ENCODE results near the gene PSMD13.

Gene PSMD13

DNA sequence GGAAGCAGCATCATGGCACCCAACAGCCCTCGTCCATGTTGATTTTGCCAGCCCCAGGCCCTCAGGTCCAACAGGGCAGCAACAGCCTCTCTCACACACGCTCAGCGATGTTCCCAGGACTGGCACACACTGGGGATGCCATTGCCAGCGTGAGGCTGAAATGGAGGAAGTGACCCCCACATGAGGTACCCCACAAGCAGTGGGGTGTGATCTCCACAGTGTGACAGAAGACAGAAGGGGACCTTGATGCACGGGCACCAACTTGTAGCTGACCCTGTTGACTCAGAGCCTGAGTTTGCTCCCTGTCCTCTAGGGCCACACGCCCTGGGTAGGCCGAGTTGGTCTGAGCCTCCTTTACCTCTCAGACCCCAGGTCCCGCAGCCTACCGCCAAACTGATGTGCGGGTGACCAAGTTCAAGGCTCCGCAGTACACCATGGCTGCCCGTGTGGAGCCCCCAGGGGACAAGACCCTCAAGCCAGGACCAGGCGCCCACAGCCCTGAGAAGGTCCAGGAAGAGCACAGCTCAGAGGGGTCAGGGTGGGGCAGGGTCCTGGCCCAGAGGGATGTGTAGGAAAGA is 37.7 kb upstream of the PSMD13 start:
- H3K9ac ChIP-seq (ENCODE audit: low read length), result no peak overlapping the region
- no peak overlapping the region for H3K4me3 ChIP-seq (ENCODE audit: low read length)
- no peak overlapping the region for H2BK120ac ChIP-seq (ENCODE audit: low read depth, low read length)
- H2AK5ac ChIP-seq (ENCODE audit: low read length), result no peak overlapping the region
- no peaks in the 10 kb centered on the region for H3K36me3 ChIP-seq (ENCODE audit: control insufficient read depth, insufficient read depth, low read length)
- H3K4me2 ChIP-seq (ENCODE audit: low read length), result no peak overlapping the region
- WGBS (ENCODE audit: extremely low coverage, insufficient coverage, low lambda C conversion rate), result no CpG with 5 or more reads among the region's 13 CpGs
- H3K27me3 ChIP-seq (ENCODE audit: insufficient read depth, low read length, poor library complexity), result no peaks in the 10 kb centered on the region
- peaks cover 3% of the 10 kb centered on the region for H3K79me1 ChIP-seq (ENCODE audit: low read length)
- H4K8ac ChIP-seq (ENCODE audit: low read depth, low read length), result no peak overlapping the region
- H3K79me2 ChIP-seq (ENCODE audit: control insufficient read depth, insufficient read depth, low read length), result no peaks in the 10 kb centered on the region
- no peak overlapping the region for H2BK5ac ChIP-seq (ENCODE audit: low read length)
- no peak for DNase-seq
- H3K27ac ChIP-seq (ENCODE audit: low read depth, low read length), result no peak overlapping the region
- H3K23ac ChIP-seq (ENCODE audit: low read length), result no peak overlapping the region
- no peak overlapping the region for H3K4ac ChIP-seq (ENCODE audit: low read depth, low read length)
- no peaks in the 10 kb centered on the region for H3K4me1 ChIP-seq (ENCODE audit: control insufficient read depth, low read depth, low read length)
- H4K5ac ChIP-seq (ENCODE audit: low read length), result no peak overlapping the region
- no peak overlapping the region for H3K18ac ChIP-seq (ENCODE audit: low read length)
- H2BK15ac ChIP-seq (replicated peaks; ENCODE audit: low read depth), result no peak overlapping the region
- no peak overlapping the region for H3K56ac ChIP-seq (ENCODE audit: low read length)

DNA sequence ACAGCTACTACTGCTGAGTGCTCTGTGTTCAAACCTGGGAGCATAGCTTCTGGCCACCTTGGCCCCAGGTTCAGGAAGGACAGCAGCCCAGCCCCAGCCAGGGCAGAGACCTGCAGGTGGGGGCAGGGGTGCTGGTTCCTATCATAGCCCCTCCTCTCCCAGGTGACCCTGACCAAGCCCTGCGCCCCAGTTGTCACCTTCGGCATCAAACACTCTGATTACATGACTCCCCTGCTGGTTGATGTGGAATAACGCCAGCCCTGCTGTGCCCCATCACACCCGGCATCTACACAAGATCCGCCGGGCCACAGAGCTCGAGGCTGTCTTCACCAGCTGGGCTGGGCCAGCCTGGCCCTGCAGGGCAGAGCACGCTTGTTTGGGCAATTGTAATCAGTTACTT is 37.0 kb upstream of the PSMD13 start:
- DNase-seq, result peak; percentile 17
- Histone ChIP-seq H3K27ac (ENCODE audit: low read depth, low read length) (no peak overlapping the region), H3K4me2 (ENCODE audit: low read length) (no peak overlapping the region), H4K5ac (ENCODE audit: low read length) (no peak overlapping the region), H3K79me1 (ENCODE audit: low read length) (peaks cover 7% of the 10 kb centered on the region), H3K4me1 (ENCODE audit: control insufficient read depth, low read depth, low read length) (no peaks in the 10 kb centered on the region), H3K56ac (ENCODE audit: low read length) (no peak overlapping the region), H3K23ac (ENCODE audit: low read length) (no peak overlapping the region), H2BK120ac (ENCODE audit: low read depth, low read length) (no peak overlapping the region), H3K9ac (ENCODE audit: low read length) (no peak overlapping the region), H4K8ac (ENCODE audit: low read depth, low read length) (no peak overlapping the region), H2BK15ac (replicated peaks; ENCODE audit: low read depth) (no peak overlapping the region), H2AK5ac (ENCODE audit: low read length) (no peak overlapping the region), H3K79me2 (ENCODE audit: control insufficient read depth, insufficient read depth, low read length) (no peaks in the 10 kb centered on the region), H3K18ac (ENCODE audit: low read length) (no peak overlapping the region), H3K27me3 (ENCODE audit: insufficient read depth, low read length, poor library complexity) (no peaks in the 10 kb centered on the region), H3K4me3 (ENCODE audit: low read length) (no peak overlapping the region), H3K4ac (ENCODE audit: low read depth, low read length) (no peak overlapping the region), H3K36me3 (ENCODE audit: control insufficient read depth, insufficient read depth, low read length) (no peaks in the 10 kb centered on the region), H2BK5ac (ENCODE audit: low read length) (no peak overlapping the region)
- no CpG with 5 or more reads among the region's 8 CpGs for WGBS (ENCODE audit: extremely low coverage, insufficient coverage, low lambda C conversion rate)

DNA sequence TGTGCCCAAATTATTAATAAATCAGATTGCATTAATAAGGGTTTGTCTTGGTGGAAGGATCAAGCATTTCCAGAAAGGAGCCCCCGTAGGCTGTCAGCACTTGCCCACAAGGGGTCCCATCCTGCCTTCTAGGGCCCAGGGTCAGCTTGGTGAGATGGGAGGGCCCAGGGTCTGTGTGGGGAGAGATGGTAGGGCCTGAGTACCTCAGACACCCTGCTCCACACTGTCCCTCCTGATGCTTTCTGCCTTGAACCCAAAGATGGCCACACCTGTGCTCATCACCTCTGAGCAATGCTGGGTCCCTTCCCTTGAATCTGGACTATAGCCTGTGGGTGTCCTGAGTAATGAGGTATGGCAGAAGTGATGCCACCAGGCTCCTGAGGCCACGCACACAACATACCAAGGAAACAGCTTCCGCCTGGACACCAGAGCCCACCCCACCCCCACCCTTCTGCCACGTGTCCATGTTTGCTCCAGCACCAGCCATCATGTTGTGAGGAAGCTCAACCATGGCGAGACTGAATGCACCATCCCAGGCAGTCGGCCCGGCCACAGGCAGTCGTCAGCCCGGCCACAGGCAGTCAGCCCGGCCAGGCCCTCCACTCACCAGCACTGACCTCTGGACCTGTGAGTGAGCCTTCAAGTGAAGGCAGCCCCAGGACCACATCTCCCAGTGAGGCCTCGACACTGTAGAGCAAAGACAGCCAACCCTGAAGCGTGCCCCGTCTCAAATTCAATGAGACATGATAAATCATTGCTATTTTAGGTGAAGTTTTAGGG is 36.4 kb upstream of the PSMD13 start:
- no peak for DNase-seq

DNA sequence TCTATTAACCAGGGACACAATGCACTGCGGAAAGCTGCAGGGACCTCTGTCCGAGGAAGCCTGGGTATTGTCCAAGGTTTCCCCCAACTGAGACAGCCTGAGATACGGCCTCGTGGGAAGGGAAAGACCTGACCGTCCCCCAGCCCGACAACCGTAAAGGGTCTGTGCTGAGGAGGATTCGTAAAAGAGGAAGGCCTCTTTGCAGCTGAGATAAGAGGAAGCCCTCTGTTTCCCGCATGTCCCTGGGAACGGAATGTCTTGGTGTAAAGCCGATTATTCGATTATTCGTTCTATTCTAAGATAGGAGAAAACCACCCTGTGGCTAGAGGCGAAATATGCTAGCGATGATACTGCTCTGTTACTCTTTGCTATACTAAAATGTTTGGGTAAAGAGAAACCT is 34.8 kb upstream of the PSMD13 start:
- H3K4ac ChIP-seq (ENCODE audit: low read depth, low read length), result no peak overlapping the region
- no peak overlapping the region for H4K8ac ChIP-seq (ENCODE audit: low read depth, low read length)
- no peak overlapping the region for H3K56ac ChIP-seq (ENCODE audit: low read length)
- H2BK15ac ChIP-seq (replicated peaks; ENCODE audit: low read depth), result no peak overlapping the region
- no peaks in the 10 kb centered on the region for H3K36me3 ChIP-seq (ENCODE audit: control insufficient read depth, insufficient read depth, low read length)
- H2AK5ac ChIP-seq (ENCODE audit: low read length), result no peak overlapping the region
- no peak overlapping the region for H2BK120ac ChIP-seq (ENCODE audit: low read depth, low read length)
- H3K9ac ChIP-seq (ENCODE audit: low read length), result no peak overlapping the region
- peaks cover 25% of the 10 kb centered on the region for H3K79me1 ChIP-seq (ENCODE audit: low read length)
- WGBS (ENCODE audit: extremely low coverage, insufficient coverage, low lambda C conversion rate), result no CpG with 5 or more reads among the region's 15 CpGs
- H3K18ac ChIP-seq (ENCODE audit: low read length), result no peak overlapping the region
- H4K5ac ChIP-seq (ENCODE audit: low read length), result no peak overlapping the region
- no peaks in the 10 kb centered on the region for H3K27me3 ChIP-seq (ENCODE audit: insufficient read depth, low read length, poor library complexity)
- H3K23ac ChIP-seq (ENCODE audit: low read length), result no peak overlapping the region
- H3K4me2 ChIP-seq (ENCODE audit: low read length), result no peak overlapping the region
- no peak overlapping the region for H3K4me3 ChIP-seq (ENCODE audit: low read length)
- DNase-seq, result no peak
- H3K79me2 ChIP-seq (ENCODE audit: control insufficient read depth, insufficient read depth, low read length), result peaks cover 17% of the 10 kb centered on the region
- H3K4me1 ChIP-seq (ENCODE audit: control insufficient read depth, low read depth, low read length), result peaks cover 6% of the 10 kb centered on the region
- no peak overlapping the region for H3K27ac ChIP-seq (ENCODE audit: low read depth, low read length)
- H2BK5ac ChIP-seq (ENCODE audit: low read length), result no peak overlapping the region

More for the DNA sequence above, 36.4 kb upstream of the PSMD13 start:
- no peak overlapping the region for H3K4me3 ChIP-seq (ENCODE audit: low read length)
- H4K8ac ChIP-seq (ENCODE audit: low read depth, low read length), result no peak overlapping the region
- H2AK5ac ChIP-seq (ENCODE audit: low read length), result no peak overlapping the region
- peaks cover 11% of the 10 kb centered on the region for H3K79me1 ChIP-seq (ENCODE audit: low read length)
- H3K4me2 ChIP-seq (ENCODE audit: low read length), result no peak overlapping the region
- H2BK120ac ChIP-seq (ENCODE audit: low read depth, low read length), result no peak overlapping the region
- no peak overlapping the region for H3K9ac ChIP-seq (ENCODE audit: low read length)
- H2BK15ac ChIP-seq (replicated peaks; ENCODE audit: low read depth), result no peak overlapping the region
- no peaks in the 10 kb centered on the region for H3K4me1 ChIP-seq (ENCODE audit: control insufficient read depth, low read depth, low read length)
- H3K56ac ChIP-seq (ENCODE audit: low read length), result no peak overlapping the region
- no peak overlapping the region for H3K23ac ChIP-seq (ENCODE audit: low read length)
- H4K5ac ChIP-seq (ENCODE audit: low read length), result no peak overlapping the region
- H2BK5ac ChIP-seq (ENCODE audit: low read length), result no peak overlapping the region
- no peak overlapping the region for H3K4ac ChIP-seq (ENCODE audit: low read depth, low read length)
- H3K27me3 ChIP-seq (ENCODE audit: insufficient read depth, low read length, poor library complexity), result no peaks in the 10 kb centered on the region
- peaks cover 2% of the 10 kb centered on the region for H3K79me2 ChIP-seq (ENCODE audit: control insufficient read depth, insufficient read depth, low read length)
- WGBS (ENCODE audit: extremely low coverage, insufficient coverage, low lambda C conversion rate), result no CpG with 5 or more reads among the region's 13 CpGs
- no peak overlapping the region for H3K18ac ChIP-seq (ENCODE audit: low read length)
- H3K27ac ChIP-seq (ENCODE audit: low read depth, low read length), result no peak overlapping the region
- H3K36me3 ChIP-seq (ENCODE audit: control insufficient read depth, insufficient read depth, low read length), result no peaks in the 10 kb centered on the region

GRCh38 chr11:202490-202889 is 34.3 kb upstream of the PSMD13 start:
- H3K36me3 ChIP-seq (ENCODE audit: control insufficient read depth, insufficient read depth, low read length), result no peaks in the 10 kb centered on the region
- H4K8ac ChIP-seq (ENCODE audit: low read depth, low read length), result no peak overlapping the region
- H3K4ac ChIP-seq (ENCODE audit: low read depth, low read length), result no peak overlapping the region
- WGBS (ENCODE audit: extremely low coverage, insufficient coverage, low lambda C conversion rate), result no CpG with 5 or more reads among the region's 8 CpGs
- no peaks in the 10 kb centered on the region for H3K27me3 ChIP-seq (ENCODE audit: insufficient read depth, low read length, poor library complexity)
- H4K5ac ChIP-seq (ENCODE audit: low read length), result no peak overlapping the region
- DNase-seq, result no peak
- H3K9ac ChIP-seq (ENCODE audit: low read length), result no peak overlapping the region
- no peak overlapping the region for H3K4me2 ChIP-seq (ENCODE audit: low read length)
- no peak overlapping the region for H3K23ac ChIP-seq (ENCODE audit: low read length)
- H3K4me3 ChIP-seq (ENCODE audit: low read length), result no peak overlapping the region
- no peak overlapping the region for H2BK5ac ChIP-seq (ENCODE audit: low read length)
- peaks cover 17% of the 10 kb centered on the region for H3K79me2 ChIP-seq (ENCODE audit: control insufficient read depth, insufficient read depth, low read length)
- H3K56ac ChIP-seq (ENCODE audit: low read length), result no peak overlapping the region
- H2AK5ac ChIP-seq (ENCODE audit: low read length), result no peak overlapping the region
- H3K27ac ChIP-seq (ENCODE audit: low read depth, low read length), result no peak overlapping the region
- H3K79me1 ChIP-seq (ENCODE audit: low read length), result peaks cover 25% of the 10 kb centered on the region
- no peak overlapping the region for H2BK120ac ChIP-seq (ENCODE audit: low read depth, low read length)
- no peak overlapping the region for H3K18ac ChIP-seq (ENCODE audit: low read length)
- peaks cover 6% of the 10 kb centered on the region for H3K4me1 ChIP-seq (ENCODE audit: control insufficient read depth, low read depth, low read length)
- H2BK15ac ChIP-seq (replicated peaks; ENCODE audit: low read depth), result no peak overlapping the region

Measured in mesendoderm (in vitro differentiated cells).